Measurements from ENCODE around the gene PTGR2.

DNA sequence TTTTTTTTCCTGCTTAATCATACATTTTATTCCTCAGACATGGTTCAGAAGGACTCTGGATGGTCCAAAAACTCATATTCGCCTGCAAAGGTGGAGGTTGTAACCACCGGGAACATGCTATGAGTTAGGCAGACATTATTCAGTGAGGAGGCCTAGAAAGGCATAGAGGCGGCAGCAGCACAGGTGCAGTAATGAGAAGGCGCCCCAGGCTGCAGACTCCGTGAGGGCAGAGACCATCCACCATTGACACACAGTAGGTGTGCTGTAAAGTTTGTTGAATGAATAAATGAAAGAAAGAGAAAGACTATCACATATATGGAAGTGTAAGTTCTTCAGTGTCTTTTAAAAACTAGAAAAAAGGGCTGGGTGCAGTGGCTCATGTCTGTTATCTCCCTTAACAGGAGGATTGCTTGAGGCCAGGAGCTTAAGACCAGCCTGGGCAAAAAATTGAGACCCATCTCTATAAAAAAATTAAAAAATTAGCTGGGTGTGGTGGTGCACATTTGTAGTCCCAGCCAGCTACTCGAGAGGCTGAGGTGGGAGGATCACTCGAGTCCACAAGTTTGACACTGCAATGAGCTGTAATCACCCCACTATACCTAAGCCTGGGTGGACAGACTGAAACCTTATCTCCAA lies 34.5 kb upstream of the PTGR2 start:
- TF ChIP-seq CEBPB (IDR thresholded peaks at IDR 0.05), result no peak
- no peak for TF ChIP-seq TEAD4 (IDR thresholded peaks at IDR 0.05)

Measured in Ishikawa (cell line).